ENCODE data around the gene CCR3.

- TF ChIP-seq CTCF (IDR thresholded peaks at IDR 0.05): no peak
- TF ChIP-seq POLR2A (IDR thresholded peaks at IDR 0.05): no peak
- no peak for TF ChIP-seq POLR2AphosphoS5 (IDR thresholded peaks at IDR 0.05)
These were observed 30.2 kb upstream of the CCR3 start for GRCh38 chr3:46212101-46212500.
